ENCODE measurements around the gene ARIH1. TPM values are rescaled to one million over a fixed set of nuclear protein-coding genes. Genes with fewer than 3 reads are reported as not detected.

The ARIH1 gene
- polyA plus RNA-seq, 1 donor = 81.2 TPM

Other genes starting within 250 kb of the ARIH1 start
- gene PKM, start 243.1 kb upstream of the ARIH1 start, polyA plus RNA-seq = 322 TPM
- 74.3 TPM for gene PARP6, start 201.8 kb upstream of the ARIH1 start, polyA plus RNA-seq
- 11.9 TPM for gene CELF6, start 154.2 kb upstream of the ARIH1 start, polyA plus RNA-seq
- 162 TPM for gene HEXA, start 98.3 kb upstream of the ARIH1 start, polyA plus RNA-seq
- gene TMEM202, start 76.0 kb upstream of the ARIH1 start, polyA plus RNA-seq = not detected
- gene GOLGA6B, start 180.4 kb downstream of the ARIH1 start, polyA plus RNA-seq = 0.07 TPM
- gene HIGD2B, start 211.9 kb downstream of the ARIH1 start, polyA plus RNA-seq = not detected
- 24.7 TPM for gene BBS4, start 211.9 kb downstream of the ARIH1 start, polyA plus RNA-seq

Measured in large intestine (tissue), 1 donor.